ENCODE measurements around the gene CNTNAP2. TPM values are rescaled to one million over a fixed set of nuclear protein-coding genes. Genes with fewer than 3 reads are reported as not detected.

The CNTNAP2 gene
- total and polyA plus RNA-seq, 2 of the 4 experiments (the other 2 are of a cell fraction), result not detected

DNA sequence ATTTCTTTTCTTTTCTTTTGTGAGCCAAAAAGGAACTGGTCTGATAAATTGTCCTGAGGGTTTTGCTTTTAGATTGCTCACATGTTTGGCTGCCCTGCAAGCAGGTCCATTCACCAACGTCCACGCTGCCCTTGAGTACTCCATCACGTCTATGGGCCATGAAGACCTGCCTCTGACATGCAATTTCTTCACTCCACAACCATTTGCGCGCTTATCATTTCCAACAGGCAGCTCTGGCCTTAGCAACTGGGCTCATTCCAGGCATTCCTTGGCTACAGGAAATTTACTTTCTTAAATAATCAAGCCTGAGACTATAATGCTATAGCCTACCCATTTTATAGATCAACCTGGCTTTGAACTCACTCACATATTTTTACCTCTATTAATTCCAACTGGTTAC is 2065.7 kb downstream of the CNTNAP2 start:
- Histone ChIP-seq H2AFZ (replicated peaks; ENCODE audit: low read length, poor library complexity) (no peak overlapping the region), H3K9me1 (ENCODE audit: insufficient read depth, low read length) (no peaks in the 10 kb centered on the region), H3K23ac (ENCODE audit: low read depth, low read length) (no peak overlapping the region), H3K36me3 (ENCODE audit: control insufficient read depth, insufficient read depth, low read length) (no peaks in the 10 kb centered on the region), H3K4me2 (ENCODE audit: low read depth, low read length) (no peak overlapping the region), H4K91ac (ENCODE audit: insufficient read depth, low read depth, low read length) (no peak overlapping the region), H4K20me1 (ENCODE audit: insufficient read depth, low read length) (no peaks in the 10 kb centered on the region), H2BK15ac (ENCODE audit: low read depth, low read length) (no peak overlapping the region), H3K18ac (ENCODE audit: low read depth, low read length) (no peak overlapping the region), H3K4me1 (ENCODE audit: control insufficient read depth, insufficient read depth, low read length) (no peaks in the 10 kb centered on the region), H3K56ac (ENCODE audit: extremely low read depth, insufficient read depth, low read length) (no peak overlapping the region), H2AK9ac (replicated peaks; ENCODE audit: low read depth, low read length, poor library complexity) (no peak overlapping the region), H3K27ac (ENCODE audit: insufficient read depth, low read length) (no peak overlapping the region), H3K9ac (ENCODE audit: low read depth, low read length) (no peak overlapping the region), H2BK120ac (ENCODE audit: low read depth, low read length) (no peak overlapping the region), H3K4ac (ENCODE audit: low read depth, low read length) (no peak overlapping the region), H2BK5ac (ENCODE audit: low read depth, low read length, poor library complexity, severe bottlenecking) (no peak overlapping the region), H3K27me3 (ENCODE audit: control insufficient read depth, insufficient read depth, low read length) (no peaks in the 10 kb centered on the region), H4K8ac (ENCODE audit: low read depth in 2 of 2, low read length in 2 of 2) (no peak overlapping the region), H3K9me3 (ENCODE audit: control insufficient read depth, insufficient read depth, low read length) (peaks cover 14% of the 10 kb centered on the region), H4K5ac (ENCODE audit: low read depth, low read length) (no peak overlapping the region), H3K4me3 (ENCODE audit: insufficient read depth, low read depth, low read length) (no peak overlapping the region), H3K14ac (replicated peaks; ENCODE audit: low read depth, low read length) (no peak overlapping the region), H2AK5ac (ENCODE audit: low read depth, low read length) (no peak overlapping the region), H3K79me1 (ENCODE audit: low read depth in 1 of 2, low read length in 2 of 2) (no peaks in the 10 kb centered on the region), H2BK20ac (ENCODE audit: low read depth, low read length) (no peak overlapping the region)
- intact Hi-C loops (cut with micrococcal nuclease), result no loop called here
- DNase-seq (no peak), ATAC-seq (ENCODE audit: low read depth) (no peak)
- ChIA-PET POLR2A (ENCODE audit: unreplicated experiment) (no interaction called here), CTCF (no interaction called here)
- in situ Hi-C loops (cut with MboI; ENCODE audit: low sequenced_read_pairs), result no loop called here
- no TSS peak for BruUV-seq (replicated peaks)
- no CpG with 5 or more reads among the region's 5 CpGs for WGBS, 2 experiments (ENCODE audit: extremely low coverage in 2 of 2, insufficient read length in 1 of 2)
- TF ChIP-seq RAD21 (IDR thresholded peaks at IDR 0.05; ENCODE audit: low read length) (no peak), POLR2A (IDR thresholded peaks at IDR 0.05; ENCODE audit: low read depth, low read length) (no peak), MAZ (IDR thresholded peaks at IDR 0.05; ENCODE audit: borderline replicate concordance, low read depth, low read length) (no peak), NFE2L2 (IDR thresholded peaks at IDR 0.05; ENCODE audit: low read depth, low read length) (no peak), CHD1 (IDR thresholded peaks at IDR 0.05; ENCODE audit: low read depth, low read length) (no peak), FOS (IDR thresholded peaks at IDR 0.05; ENCODE audit: low read depth, low read length) (no peak), RCOR1 (IDR thresholded peaks at IDR 0.05; ENCODE audit: insufficient replicate concordance, low read length) (no peak), CEBPB (IDR thresholded peaks at IDR 0.05; ENCODE audit: low read depth, low read length) (no peak), MXI1 (IDR thresholded peaks at IDR 0.05; ENCODE audit: borderline replicate concordance, low read depth, low read length) (no peak), SMC3 (IDR thresholded peaks at IDR 0.05; ENCODE audit: low read depth, low read length) (no peak), MAFK (IDR thresholded peaks at IDR 0.05; ENCODE audit: low read depth, low read length) (no peak), RFX5 (IDR thresholded peaks at IDR 0.05; ENCODE audit: low read depth, low read length) (no peak), BHLHE40 (IDR thresholded peaks at IDR 0.05; ENCODE audit: low read depth, low read length) (no peak)
- TF ChIP-seq, protein P1, sequence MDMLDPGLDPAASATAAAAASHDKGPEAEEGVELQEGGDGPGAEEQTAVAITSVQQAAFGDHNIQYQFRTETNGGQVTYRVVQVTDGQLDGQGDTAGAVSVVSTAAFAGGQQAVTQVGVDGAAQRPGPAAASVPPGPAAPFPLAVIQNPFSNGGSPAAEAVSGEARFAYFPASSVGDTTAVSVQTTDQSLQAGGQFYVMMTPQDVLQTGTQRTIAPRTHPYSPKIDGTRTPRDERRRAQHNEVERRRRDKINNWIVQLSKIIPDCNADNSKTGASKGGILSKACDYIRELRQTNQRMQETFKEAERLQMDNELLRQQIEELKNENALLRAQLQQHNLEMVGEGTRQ (IDR thresholded peaks at IDR 0.05; ENCODE audit: low read depth, low read length), result no peak
- TF ChIP-seq, protein P2, sequence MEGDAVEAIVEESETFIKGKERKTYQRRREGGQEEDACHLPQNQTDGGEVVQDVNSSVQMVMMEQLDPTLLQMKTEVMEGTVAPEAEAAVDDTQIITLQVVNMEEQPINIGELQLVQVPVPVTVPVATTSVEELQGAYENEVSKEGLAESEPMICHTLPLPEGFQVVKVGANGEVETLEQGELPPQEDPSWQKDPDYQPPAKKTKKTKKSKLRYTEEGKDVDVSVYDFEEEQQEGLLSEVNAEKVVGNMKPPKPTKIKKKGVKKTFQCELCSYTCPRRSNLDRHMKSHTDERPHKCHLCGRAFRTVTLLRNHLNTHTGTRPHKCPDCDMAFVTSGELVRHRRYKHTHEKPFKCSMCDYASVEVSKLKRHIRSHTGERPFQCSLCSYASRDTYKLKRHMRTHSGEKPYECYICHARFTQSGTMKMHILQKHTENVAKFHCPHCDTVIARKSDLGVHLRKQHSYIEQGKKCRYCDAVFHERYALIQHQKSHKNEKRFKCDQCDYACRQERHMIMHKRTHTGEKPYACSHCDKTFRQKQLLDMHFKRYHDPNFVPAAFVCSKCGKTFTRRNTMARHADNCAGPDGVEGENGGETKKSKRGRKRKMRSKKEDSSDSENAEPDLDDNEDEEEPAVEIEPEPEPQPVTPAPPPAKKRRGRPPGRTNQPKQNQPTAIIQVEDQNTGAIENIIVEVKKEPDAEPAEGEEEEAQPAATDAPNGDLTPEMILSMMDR (conservative IDR thresholded peaks at IDR 0.05; ENCODE audit: low read depth, low read length), result no peak
- TF ChIP-seq, protein P3, sequence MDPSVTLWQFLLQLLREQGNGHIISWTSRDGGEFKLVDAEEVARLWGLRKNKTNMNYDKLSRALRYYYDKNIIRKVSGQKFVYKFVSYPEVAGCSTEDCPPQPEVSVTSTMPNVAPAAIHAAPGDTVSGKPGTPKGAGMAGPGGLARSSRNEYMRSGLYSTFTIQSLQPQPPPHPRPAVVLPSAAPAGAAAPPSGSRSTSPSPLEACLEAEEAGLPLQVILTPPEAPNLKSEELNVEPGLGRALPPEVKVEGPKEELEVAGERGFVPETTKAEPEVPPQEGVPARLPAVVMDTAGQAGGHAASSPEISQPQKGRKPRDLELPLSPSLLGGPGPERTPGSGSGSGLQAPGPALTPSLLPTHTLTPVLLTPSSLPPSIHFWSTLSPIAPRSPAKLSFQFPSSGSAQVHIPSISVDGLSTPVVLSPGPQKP (IDR thresholded peaks at IDR 0.05; ENCODE audit: borderline replicate concordance, low read depth, low read length), result no peak
- dilution Hi-C loops (cut with HindIII; ENCODE audit: low sequenced_read_pairs, unreplicated experiment), result no loop called here
